SU-DHL-6 (cell line): Measurements from ENCODE around the gene IGFLR1.

Experiments used
- EZH2phosphoT487 ChIP-seq: fragments of 200-600 bp; sonication (generic), shearing (Covaris generic); conservative IDR thresholded peaks from 2 replicates; pipeline ENCODE4 v1.6.1; 2018; ENCODE audit warnings: mild to moderate bottlenecking, antibody characterized with exemption, low read length, moderate library complexity, mixed read lengths
- TF ChIP-seq, protein P1 (sequence below): fragments of 200-600 bp; sonication (generic); IDR thresholded peaks from one replicate; pipeline ENCODE4 v1.5.1; 2017; ENCODE audit warnings: antibody characterized with exemption, mild to moderate bottlenecking, low read length, moderate library complexity; ENCODE audit not compliant: insufficient read depth, poor library complexity, severe bottlenecking

DNA sequence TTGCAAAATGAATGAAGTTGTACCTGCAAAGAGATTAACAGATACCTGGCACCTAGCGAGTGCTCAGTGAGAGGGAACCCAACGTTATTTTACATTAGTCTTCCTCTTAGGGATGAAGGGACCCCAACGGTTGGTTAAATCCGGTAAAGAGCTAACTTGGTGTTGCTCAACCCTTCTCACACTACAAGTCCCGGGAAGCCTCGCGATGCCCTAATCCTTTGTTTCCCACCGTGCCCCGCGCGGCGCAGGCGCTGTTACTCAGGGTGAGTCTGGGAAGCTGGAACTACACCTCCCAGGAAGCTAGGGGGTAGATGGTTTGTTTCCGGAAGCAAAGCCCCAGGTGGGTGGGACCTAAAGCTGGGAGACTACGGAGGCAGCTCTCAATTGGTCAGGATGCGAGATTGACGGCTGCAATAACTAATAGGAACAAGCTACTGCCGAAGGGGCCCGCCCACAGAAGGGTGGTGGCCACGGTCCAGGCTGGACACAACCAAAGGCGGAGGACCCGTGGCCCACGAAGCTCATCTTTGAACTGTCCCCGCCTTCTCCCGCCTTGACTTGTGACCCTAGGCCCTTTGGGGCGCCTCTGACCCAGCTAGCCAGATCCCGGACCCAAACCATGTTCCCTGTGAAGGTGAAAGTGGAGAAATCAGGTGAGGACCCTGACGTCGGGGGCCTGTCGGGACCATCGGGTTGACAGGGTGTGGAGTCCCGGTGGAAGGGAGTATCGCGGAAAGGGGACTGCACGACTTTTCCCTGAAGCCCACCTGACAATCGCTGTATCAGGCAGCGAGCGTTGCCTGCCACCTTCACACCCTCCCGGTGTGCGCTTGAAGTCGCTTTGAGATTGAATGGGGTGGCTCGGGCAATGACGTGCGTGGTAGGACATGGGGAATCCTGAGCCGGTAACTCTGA, 6.1 kb upstream of the IGFLR1 start, which contains the start of gene LIN37:
- TF ChIP-seq, protein P1, sequence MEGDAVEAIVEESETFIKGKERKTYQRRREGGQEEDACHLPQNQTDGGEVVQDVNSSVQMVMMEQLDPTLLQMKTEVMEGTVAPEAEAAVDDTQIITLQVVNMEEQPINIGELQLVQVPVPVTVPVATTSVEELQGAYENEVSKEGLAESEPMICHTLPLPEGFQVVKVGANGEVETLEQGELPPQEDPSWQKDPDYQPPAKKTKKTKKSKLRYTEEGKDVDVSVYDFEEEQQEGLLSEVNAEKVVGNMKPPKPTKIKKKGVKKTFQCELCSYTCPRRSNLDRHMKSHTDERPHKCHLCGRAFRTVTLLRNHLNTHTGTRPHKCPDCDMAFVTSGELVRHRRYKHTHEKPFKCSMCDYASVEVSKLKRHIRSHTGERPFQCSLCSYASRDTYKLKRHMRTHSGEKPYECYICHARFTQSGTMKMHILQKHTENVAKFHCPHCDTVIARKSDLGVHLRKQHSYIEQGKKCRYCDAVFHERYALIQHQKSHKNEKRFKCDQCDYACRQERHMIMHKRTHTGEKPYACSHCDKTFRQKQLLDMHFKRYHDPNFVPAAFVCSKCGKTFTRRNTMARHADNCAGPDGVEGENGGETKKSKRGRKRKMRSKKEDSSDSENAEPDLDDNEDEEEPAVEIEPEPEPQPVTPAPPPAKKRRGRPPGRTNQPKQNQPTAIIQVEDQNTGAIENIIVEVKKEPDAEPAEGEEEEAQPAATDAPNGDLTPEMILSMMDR = no peak
- no peak for TF ChIP-seq EZH2phosphoT487
